Measurements from ENCODE around the gene NCCRP1. TPM values are rescaled to one million over a fixed set of nuclear protein-coding genes. Genes with fewer than 3 reads are reported as not detected.

The NCCRP1 gene
- total RNA-seq, 1 experiment from 2014 or later = 0.46 TPM

DNA sequence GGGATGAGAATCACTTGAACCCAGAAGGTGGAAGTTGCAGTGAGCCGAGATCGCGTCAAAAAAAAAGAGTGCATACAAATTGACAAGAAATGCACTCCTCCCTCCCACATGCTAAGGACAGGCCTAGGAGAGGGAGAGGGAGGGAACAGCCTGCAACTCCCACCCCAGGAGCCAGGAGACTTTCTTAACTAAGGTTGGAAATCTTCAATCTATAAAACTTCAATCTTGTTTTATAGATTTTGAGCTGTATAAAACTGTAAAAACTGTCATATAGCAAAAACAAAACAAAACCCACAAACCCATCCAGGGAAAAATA lies 8.6 kb downstream of the NCCRP1 start:
- CTCF ChIA-PET = interaction anchor here (0.6 to 1.0 kb wide), 6 partner anchors 10 to 155 kb away, joined by 3 read pairs; partner anchors contain the start of gene LRFN1
- Histone ChIP-seq H3K36me3 (ENCODE audit: control insufficient read depth, insufficient read depth, low read length) (no peaks in the 10 kb centered on the region), H3K9me3 (ENCODE audit: control insufficient read depth, insufficient read depth, low read depth, low read length) (no peaks in the 10 kb centered on the region), H3K4me1 (ENCODE audit: control insufficient read depth, insufficient read depth, low read length) (peaks cover 5% of the 10 kb centered on the region), H3K4me3 (ENCODE audit: low read depth in 2 of 2, low read length in 2 of 2) (no peak overlapping the region), H3K27ac (ENCODE audit: low read length) (no peak overlapping the region), H3K27me3 (ENCODE audit: control insufficient read depth, insufficient read depth, low read length) (peaks cover 3% of the 10 kb centered on the region; the same call in 1 of the 2 replicates)
- DNase-seq (ENCODE audit: low read depth, low spot score) (no peak), ATAC-seq (no peak)
- intact Hi-C loops (cut with micrococcal nuclease; ENCODE audit: unreplicated experiment) (no loop called here), in situ Hi-C loops (cut with HindIII; ENCODE audit: low pct_unique_long_range_greater_than_20kb, low sequenced_read_pairs) (no loop called here)
- POLR2A ChIA-PET = interaction anchor here (0.6 to 1.0 kb wide), 3 partner anchors 91 to 427 kb away, joined by 3 to 7 read pairs (median 6); partner anchors contain the start of gene IFNL1
- TF ChIP-seq, protein P1, sequence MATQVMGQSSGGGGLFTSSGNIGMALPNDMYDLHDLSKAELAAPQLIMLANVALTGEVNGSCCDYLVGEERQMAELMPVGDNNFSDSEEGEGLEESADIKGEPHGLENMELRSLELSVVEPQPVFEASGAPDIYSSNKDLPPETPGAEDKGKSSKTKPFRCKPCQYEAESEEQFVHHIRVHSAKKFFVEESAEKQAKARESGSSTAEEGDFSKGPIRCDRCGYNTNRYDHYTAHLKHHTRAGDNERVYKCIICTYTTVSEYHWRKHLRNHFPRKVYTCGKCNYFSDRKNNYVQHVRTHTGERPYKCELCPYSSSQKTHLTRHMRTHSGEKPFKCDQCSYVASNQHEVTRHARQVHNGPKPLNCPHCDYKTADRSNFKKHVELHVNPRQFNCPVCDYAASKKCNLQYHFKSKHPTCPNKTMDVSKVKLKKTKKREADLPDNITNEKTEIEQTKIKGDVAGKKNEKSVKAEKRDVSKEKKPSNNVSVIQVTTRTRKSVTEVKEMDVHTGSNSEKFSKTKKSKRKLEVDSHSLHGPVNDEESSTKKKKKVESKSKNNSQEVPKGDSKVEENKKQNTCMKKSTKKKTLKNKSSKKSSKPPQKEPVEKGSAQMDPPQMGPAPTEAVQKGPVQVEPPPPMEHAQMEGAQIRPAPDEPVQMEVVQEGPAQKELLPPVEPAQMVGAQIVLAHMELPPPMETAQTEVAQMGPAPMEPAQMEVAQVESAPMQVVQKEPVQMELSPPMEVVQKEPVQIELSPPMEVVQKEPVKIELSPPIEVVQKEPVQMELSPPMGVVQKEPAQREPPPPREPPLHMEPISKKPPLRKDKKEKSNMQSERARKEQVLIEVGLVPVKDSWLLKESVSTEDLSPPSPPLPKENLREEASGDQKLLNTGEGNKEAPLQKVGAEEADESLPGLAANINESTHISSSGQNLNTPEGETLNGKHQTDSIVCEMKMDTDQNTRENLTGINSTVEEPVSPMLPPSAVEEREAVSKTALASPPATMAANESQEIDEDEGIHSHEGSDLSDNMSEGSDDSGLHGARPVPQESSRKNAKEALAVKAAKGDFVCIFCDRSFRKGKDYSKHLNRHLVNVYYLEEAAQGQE (IDR thresholded peaks at IDR 0.05; ENCODE audit: insufficient read depth in 1 of 2, low read depth in 2 of 2, low read length in 1 of 2) = no peak
- no peak for TF ChIP-seq SIN3A (IDR thresholded peaks at IDR 0.05; ENCODE audit: borderline replicate concordance, insufficient read depth, low read depth, low read length)
- TF ChIP-seq, protein P2, sequence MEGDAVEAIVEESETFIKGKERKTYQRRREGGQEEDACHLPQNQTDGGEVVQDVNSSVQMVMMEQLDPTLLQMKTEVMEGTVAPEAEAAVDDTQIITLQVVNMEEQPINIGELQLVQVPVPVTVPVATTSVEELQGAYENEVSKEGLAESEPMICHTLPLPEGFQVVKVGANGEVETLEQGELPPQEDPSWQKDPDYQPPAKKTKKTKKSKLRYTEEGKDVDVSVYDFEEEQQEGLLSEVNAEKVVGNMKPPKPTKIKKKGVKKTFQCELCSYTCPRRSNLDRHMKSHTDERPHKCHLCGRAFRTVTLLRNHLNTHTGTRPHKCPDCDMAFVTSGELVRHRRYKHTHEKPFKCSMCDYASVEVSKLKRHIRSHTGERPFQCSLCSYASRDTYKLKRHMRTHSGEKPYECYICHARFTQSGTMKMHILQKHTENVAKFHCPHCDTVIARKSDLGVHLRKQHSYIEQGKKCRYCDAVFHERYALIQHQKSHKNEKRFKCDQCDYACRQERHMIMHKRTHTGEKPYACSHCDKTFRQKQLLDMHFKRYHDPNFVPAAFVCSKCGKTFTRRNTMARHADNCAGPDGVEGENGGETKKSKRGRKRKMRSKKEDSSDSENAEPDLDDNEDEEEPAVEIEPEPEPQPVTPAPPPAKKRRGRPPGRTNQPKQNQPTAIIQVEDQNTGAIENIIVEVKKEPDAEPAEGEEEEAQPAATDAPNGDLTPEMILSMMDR (IDR thresholded peaks at IDR 0.05) = no peak
- BruUV-seq (replicated peaks) = no TSS peak

DNA sequence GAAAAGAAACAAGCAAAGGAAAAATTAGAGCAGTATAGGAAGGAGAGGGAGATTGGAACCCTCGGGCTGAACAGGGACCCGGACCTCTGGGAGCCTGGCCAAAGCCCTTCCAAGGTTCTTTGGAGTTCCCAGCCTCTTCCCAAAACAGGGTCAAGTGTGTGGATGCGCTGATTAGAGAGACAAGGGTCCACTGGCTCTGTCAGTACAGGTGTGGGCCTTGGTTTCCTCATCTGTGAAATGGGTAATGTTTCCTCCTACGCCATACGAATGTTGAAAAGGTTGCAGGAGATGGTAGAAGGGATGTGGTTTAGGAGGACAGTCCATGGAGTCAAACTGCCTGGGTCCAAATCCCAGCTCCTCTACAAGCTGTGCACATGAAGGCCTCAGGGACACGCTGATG lies 9.4 kb downstream of the NCCRP1 start:
- POLR2A ChIA-PET = interaction anchor here (0.6 to 1.1 kb wide), 5 partner anchors 11 to 426 kb away, joined by 3 to 9 read pairs (median 6); partner anchors contain the start of gene FBXO17
- in situ Hi-C loops (cut with HindIII; ENCODE audit: low pct_unique_long_range_greater_than_20kb, low sequenced_read_pairs) (no loop called here), intact Hi-C loops (cut with micrococcal nuclease; ENCODE audit: unreplicated experiment) (no loop called here)
- Histone ChIP-seq H3K4me3 (ENCODE audit: low read depth in 2 of 2, low read length in 2 of 2) (no peak overlapping the region), H3K27me3 (ENCODE audit: control insufficient read depth, insufficient read depth, low read length) (peaks cover 3% of the 10 kb centered on the region; the same call in 1 of the 2 replicates), H3K9me3 (ENCODE audit: control insufficient read depth, insufficient read depth, low read depth, low read length) (no peaks in the 10 kb centered on the region), H3K36me3 (ENCODE audit: control insufficient read depth, insufficient read depth, low read length) (no peaks in the 10 kb centered on the region), H3K4me1 (ENCODE audit: control insufficient read depth, insufficient read depth, low read length) (peaks cover 5% of the 10 kb centered on the region), H3K27ac (ENCODE audit: low read length) (no peak overlapping the region)
- BruUV-seq (replicated peaks) = no TSS peak
- DNase-seq (ENCODE audit: low read depth, low spot score) (no peak), ATAC-seq (no peak)
- CTCF ChIA-PET = interaction anchor here (0.6 to 1.0 kb wide), 5 partner anchors 23 to 155 kb away, joined by 3 read pairs; partner anchors contain the start of gene LRFN1
- TF ChIP-seq SIN3A (IDR thresholded peaks at IDR 0.05; ENCODE audit: borderline replicate concordance, insufficient read depth, low read depth, low read length) (no peak), TCF7L2 (IDR thresholded peaks at IDR 0.05; ENCODE audit: low read depth, low read length) (no peak), POLR2AphosphoS5 (IDR thresholded peaks at IDR 0.05; ENCODE audit: low read depth, low read length) (no peak)
- TF ChIP-seq, protein P2 (IDR thresholded peaks at IDR 0.05) = no peak
- TF ChIP-seq, protein P1 (IDR thresholded peaks at IDR 0.05; ENCODE audit: insufficient read depth in 1 of 2, low read depth in 2 of 2, low read length in 1 of 2) = no peak

All from Panc1 (cell line).